Keratinocyte (primary cell): ENCODE results near the gene ACRBP. TPM values are rescaled to one million over a fixed set of nuclear protein-coding genes. Genes with fewer than 3 reads are reported as not detected.

Source experiments
- DNase-seq: peaks from one replicate; pipeline ENCODE4 v3.0.0-alpha.2; 2011; ENCODE audit warnings: low read depth, missing footprints, low spot score
- FAIRE-seq: peaks from 2 replicates; lab custom pipeline; 2011; peaks lifted over from hg19 to GRCh38; lab: Jason Lieb, UNC
- H2AFZ ChIP-seq: 2 replicates; pipeline ENCODE4 v1.6.0; 2012; ENCODE audit warnings: low read length, control low read depth, inconsistent platforms; ENCODE audit not compliant: control insufficient read depth
- H3K27ac ChIP-seq: 2 replicates; pipeline ENCODE4 v1.5.1; 2011; ENCODE audit warnings: low read length; ENCODE audit not compliant: control insufficient read depth, insufficient read depth
- H3K27me3 ChIP-seq: 3 replicates; pipeline ENCODE4 v1.6.0; 2011; ENCODE audit warnings: low read length; ENCODE audit not compliant: control insufficient read depth, insufficient read depth; ENCODE audit errors: extremely low read depth
- H3K36me3 ChIP-seq, 2 experiments: 2 replicates in 1 of 2; 3 replicates in 1 of 2; pipeline ENCODE4 v1.5.1; 2011; ENCODE audit warnings: low read length in 2 of 2, mild to moderate bottlenecking in 1 of 2; ENCODE audit not compliant: control insufficient read depth in 2 of 2, insufficient read depth in 2 of 2; ENCODE audit errors: extremely low read depth in 1 of 2
- H3K4me1 ChIP-seq: 3 replicates; pipeline ENCODE4 v1.5.1; 2011; ENCODE audit warnings: low read length; ENCODE audit not compliant: control insufficient read depth, insufficient read depth; ENCODE audit errors: extremely low read depth
- H3K4me2 ChIP-seq: 3 replicates; pipeline ENCODE4 v1.6.0; 2011; ENCODE audit warnings: low read depth, low read length; ENCODE audit not compliant: control insufficient read depth, insufficient read depth; ENCODE audit errors: extremely low read depth
- H3K4me3 ChIP-seq, 3 experiments: fragments of 200-600 bp in 1 of 3; sonication (generic) in 1 of 3; 2 replicates in 2 of 3; 3 replicates in 1 of 3; pipeline ENCODE4 v1.5.1; 2011 to 2016; ENCODE audit warnings: low read length in 3 of 3, mild to moderate bottlenecking in 3 of 3, control low read depth in 2 of 3, inconsistent platforms in 1 of 3, low read depth in 1 of 3, mixed read lengths in 1 of 3, mixed run types in 1 of 3, moderate library complexity in 1 of 3; ENCODE audit not compliant: control insufficient read depth in 2 of 3, insufficient read depth in 2 of 3; ENCODE audit errors: extremely low read depth in 1 of 3
- H3K79me2 ChIP-seq: 2 replicates; pipeline ENCODE4 v1.6.0; 2012; ENCODE audit warnings: low read length; ENCODE audit not compliant: control insufficient read depth, insufficient read depth
- H3K9ac ChIP-seq: 3 replicates; pipeline ENCODE4 v1.6.0; 2011; ENCODE audit warnings: low read length; ENCODE audit not compliant: control insufficient read depth, insufficient read depth; ENCODE audit errors: extremely low read depth
- H3K9me1 ChIP-seq: 3 replicates; pipeline ENCODE4 v1.6.0; 2011; ENCODE audit warnings: low read length; ENCODE audit not compliant: control insufficient read depth, insufficient read depth; ENCODE audit errors: extremely low read depth
- H3K9me3 ChIP-seq: 2 replicates; pipeline ENCODE4 v1.5.1; 2012; ENCODE audit warnings: low read depth, low read length; ENCODE audit not compliant: control insufficient read depth
- H4K20me1 ChIP-seq: 3 replicates; pipeline ENCODE4 v1.6.0; 2011; ENCODE audit warnings: low read length; ENCODE audit not compliant: control insufficient read depth, insufficient read depth; ENCODE audit errors: extremely low read depth
- EZH2 ChIP-seq: IDR thresholded peaks from one replicate; pipeline ENCODE4 v1.6.1; 2012; ENCODE audit warnings: inconsistent platforms, mild to moderate bottlenecking, low read length, moderate library complexity
- dilution Hi-C: fragments of 300-500 bp; cut with MboI; formaldehyde crosslinking; loops from one replicate; pipeline ENCODE4 v1.7.0; 2020; ENCODE audit warnings: low sequenced_read_pairs; ENCODE audit not compliant: extremely low pct_ligation_motif_present
- polyA plus RNA-seq, 5 experiments: library from polyadenylated mRNA; depleted of rRNA in 3 of 5; stranded (reverse) in 3 of 5; stranded (forward) in 1 of 5; unstranded in 1 of 5; fragments of >200 nt; gene quantifications; 1 replicate in 1 of 5; 2 replicates in 3 of 5; 3 replicates in 1 of 5; pipeline versions ENCODE4 v1.2.1 to v1.2.3, GENCODE V29; 2011 to 2012; ENCODE audit warnings: missing spikeins in 2 of 5, low read depth in 1 of 5, low replicate concordance in 1 of 5
- TF ChIP-seq, protein P1 (sequence below), 3 experiments: IDR thresholded peaks in 1 of 3; conservative IDR thresholded peaks in 1 of 3; optimal IDR thresholded peaks in 1 of 3; 2 replicates in 2 of 3; 3 replicates in 1 of 3; pipeline versions ENCODE3 to v1.5.1; 2011; ENCODE audit warnings: low read length in 3 of 3, mild to moderate bottlenecking in 3 of 3, moderate library complexity in 2 of 3, control low read depth in 1 of 3, inconsistent platforms in 1 of 3; ENCODE audit not compliant: insufficient read depth in 2 of 3; ENCODE audit errors: extremely low read depth in 1 of 3

The ACRBP gene
- polyA plus RNA-seq, 1 donor (not counting 4 experiments of a cell fraction or from before 2014, with no cell fraction given), result 0.09 TPM

DNA sequence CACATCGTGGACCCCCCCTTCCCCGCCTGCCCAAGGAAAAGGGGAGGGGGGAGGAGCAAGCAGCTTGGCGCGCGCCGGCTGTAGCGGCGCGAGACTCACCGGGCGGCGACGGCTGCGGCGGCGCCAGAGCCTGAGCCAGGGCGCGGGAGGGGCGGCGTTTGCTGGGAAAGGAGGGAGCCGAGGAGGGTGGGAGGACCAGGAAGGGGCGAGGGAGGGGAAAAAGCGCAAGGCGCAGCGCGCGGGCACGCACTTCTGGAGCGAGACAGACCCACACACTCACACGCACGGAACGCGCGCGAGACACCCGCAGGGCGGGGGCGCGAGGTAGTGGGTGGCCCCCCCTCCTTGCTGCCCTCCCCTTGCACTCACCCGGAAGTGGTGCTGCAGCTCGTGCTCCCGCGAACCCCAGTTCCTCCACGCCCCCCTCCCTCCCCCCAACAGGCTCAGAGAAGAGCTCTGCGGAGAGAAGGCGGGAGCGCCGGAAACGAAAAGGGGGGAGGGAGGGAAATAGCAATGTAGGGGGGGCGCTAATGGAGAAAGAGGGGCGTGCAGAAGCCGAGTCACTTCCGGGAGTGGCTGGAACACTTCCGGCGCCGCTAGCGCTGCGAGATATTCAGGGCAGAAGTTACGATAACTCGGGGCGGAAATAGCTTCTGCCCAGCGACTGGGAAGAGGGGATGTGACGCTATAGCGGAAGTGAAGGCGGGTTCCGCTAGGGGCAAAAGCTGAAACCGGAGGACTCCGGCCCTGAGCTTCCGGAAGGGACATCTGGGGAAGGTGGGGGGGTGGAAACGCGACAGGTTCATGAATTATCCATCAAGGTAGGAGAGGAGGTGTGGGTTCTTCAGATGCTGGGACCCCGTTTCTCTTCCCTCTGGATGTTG lies 42.0 kb upstream of the ACRBP start, which contains the start of gene ZNF384:
ZNF384 (minus strand) TSS at position 377 of the 884 bp plus-strand sequence. CDS start 9,855 bp downstream, outside the sequence.
- dilution Hi-C loops, result no loop called here
- TF ChIP-seq, protein P1, sequence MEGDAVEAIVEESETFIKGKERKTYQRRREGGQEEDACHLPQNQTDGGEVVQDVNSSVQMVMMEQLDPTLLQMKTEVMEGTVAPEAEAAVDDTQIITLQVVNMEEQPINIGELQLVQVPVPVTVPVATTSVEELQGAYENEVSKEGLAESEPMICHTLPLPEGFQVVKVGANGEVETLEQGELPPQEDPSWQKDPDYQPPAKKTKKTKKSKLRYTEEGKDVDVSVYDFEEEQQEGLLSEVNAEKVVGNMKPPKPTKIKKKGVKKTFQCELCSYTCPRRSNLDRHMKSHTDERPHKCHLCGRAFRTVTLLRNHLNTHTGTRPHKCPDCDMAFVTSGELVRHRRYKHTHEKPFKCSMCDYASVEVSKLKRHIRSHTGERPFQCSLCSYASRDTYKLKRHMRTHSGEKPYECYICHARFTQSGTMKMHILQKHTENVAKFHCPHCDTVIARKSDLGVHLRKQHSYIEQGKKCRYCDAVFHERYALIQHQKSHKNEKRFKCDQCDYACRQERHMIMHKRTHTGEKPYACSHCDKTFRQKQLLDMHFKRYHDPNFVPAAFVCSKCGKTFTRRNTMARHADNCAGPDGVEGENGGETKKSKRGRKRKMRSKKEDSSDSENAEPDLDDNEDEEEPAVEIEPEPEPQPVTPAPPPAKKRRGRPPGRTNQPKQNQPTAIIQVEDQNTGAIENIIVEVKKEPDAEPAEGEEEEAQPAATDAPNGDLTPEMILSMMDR (optimal IDR thresholded peaks at IDR 0.05 in 1 of 3, IDR thresholded peaks at IDR 0.05 in 1 of 3, conservative IDR thresholded peaks at IDR 0.05 in 1 of 3; ENCODE audit: extremely low read depth in 1 of 3, insufficient read depth in 2 of 3, low read length in 3 of 3), result peak in 1 of 3 experiments; percentile 3
- no peak for TF ChIP-seq EZH2

GRCh38 chr12:6688543-6688998 lies 41.3 kb upstream of the ACRBP start:
- H3K27me3 ChIP-seq, result no peaks in the 10 kb centered on the region
- dilution Hi-C loops, result no loop called here
- peaks cover 2 to 6% of the 10 kb centered on the region in 2 experiments for H3K36me3 ChIP-seq
- peak overlapping the region; percentile 92 for H3K9ac ChIP-seq
- H3K9me1 ChIP-seq, result no peaks in the 10 kb centered on the region
- DNase-seq, result no peak
- H3K4me2 ChIP-seq, result peak overlapping the region; percentile 98
- TF ChIP-seq, protein P1 (optimal IDR thresholded peaks at IDR 0.05 in 1 of 3, IDR thresholded peaks at IDR 0.05 in 1 of 3, conservative IDR thresholded peaks at IDR 0.05 in 1 of 3; ENCODE audit: extremely low read depth in 1 of 3, insufficient read depth in 2 of 3, low read length in 3 of 3), result no peak
- no peak for TF ChIP-seq EZH2
- H2AFZ ChIP-seq, result peak overlapping the region; percentile 76
- peaks cover 64% of the 10 kb centered on the region for H3K79me2 ChIP-seq
- no peak for FAIRE-seq
- H3K4me3 ChIP-seq, result peak overlapping the region; percentile 84 to 98 (median 97)
- H3K4me1 ChIP-seq, result peaks cover 21% of the 10 kb centered on the region
- no peaks in the 10 kb centered on the region for H3K9me3 ChIP-seq
- no peaks in the 10 kb centered on the region for H4K20me1 ChIP-seq
- peak overlapping the region; percentile 81 for H3K27ac ChIP-seq

More for the DNA sequence above, 42.0 kb upstream of the ACRBP start, which contains the start of gene ZNF384:
- Histone ChIP-seq H3K27ac (peak within 1 kb of the TSS; percentile 81), H3K9me1 (no peaks in the 10 kb centered on the region), H3K4me1 (peaks cover 21% of the 10 kb centered on the region), H3K9me3 (no peaks in the 10 kb centered on the region), H3K36me3 (peaks cover 0 to 6% of the 10 kb centered on the region in 2 experiments), H3K4me2 (peak within 1 kb of the TSS; percentile 98), H3K4me3 (peak within 1 kb of the TSS; percentile 84 to 98 (median 97)), H4K20me1 (no peaks in the 10 kb centered on the region), H3K27me3 (no peaks in the 10 kb centered on the region), H3K9ac (peak within 1 kb of the TSS; percentile 92), H3K79me2 (peaks cover 58% of the 10 kb centered on the region), H2AFZ (peak within 1 kb of the TSS; percentile 92)
- peak; percentile 13 for FAIRE-seq
- DNase-seq, result peak; percentile 92
